SKM-1 (cell line): ENCODE data around the gene CARMIL3.

Source experiments
- DNase-seq: peaks from one replicate; lab custom pipeline; 2025; ENCODE audit not compliant: unreplicated experiment; lab: John Stamatoyannopoulos, UW

Gene CARMIL3

GRCh38 chr14:24060984-24061913, 9.4 kb downstream of the CARMIL3 start:
- DNase-seq = no peak

DNA sequence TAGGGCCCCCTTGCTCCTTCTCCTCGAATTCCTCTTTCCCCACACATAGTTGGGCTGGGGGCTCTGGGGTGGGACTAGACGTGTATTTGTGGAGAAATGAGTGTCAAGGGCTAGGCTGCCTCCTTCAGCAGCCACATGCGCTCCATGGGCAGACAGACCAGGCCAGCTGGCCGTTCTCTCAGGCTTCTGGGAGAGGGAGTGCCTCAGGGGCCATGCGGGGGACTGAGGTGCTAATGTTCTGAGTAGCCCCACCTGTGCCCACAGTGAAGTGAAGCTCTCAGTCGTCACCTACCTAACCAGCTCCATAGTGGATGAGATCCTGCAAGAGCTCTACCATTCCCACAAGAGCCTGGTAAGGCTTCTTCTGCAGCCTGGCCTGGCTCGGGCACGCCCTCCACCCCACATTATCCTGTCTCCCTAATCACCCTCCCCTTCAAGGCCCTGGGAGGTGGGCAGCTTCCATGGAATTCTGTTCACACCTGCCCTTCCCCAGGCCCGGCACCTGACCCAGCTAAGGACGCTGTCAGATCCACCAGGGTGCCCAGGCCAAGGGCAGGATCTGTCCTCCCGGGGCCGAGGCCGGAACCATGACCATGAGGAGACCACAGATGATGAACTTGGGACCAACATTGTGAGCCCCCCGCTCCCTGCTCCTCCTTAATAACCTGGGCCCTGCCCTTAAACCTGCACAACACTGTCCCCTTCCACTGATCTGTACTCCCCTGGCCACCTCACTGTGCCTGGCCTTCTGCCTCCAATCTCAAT, 10.6 kb downstream of the CARMIL3 start:
- DNase-seq = no peak

GRCh38 chr14:24063263-24063836, 11.5 kb downstream of the CARMIL3 start:
- DNase-seq = no peak

DNA sequence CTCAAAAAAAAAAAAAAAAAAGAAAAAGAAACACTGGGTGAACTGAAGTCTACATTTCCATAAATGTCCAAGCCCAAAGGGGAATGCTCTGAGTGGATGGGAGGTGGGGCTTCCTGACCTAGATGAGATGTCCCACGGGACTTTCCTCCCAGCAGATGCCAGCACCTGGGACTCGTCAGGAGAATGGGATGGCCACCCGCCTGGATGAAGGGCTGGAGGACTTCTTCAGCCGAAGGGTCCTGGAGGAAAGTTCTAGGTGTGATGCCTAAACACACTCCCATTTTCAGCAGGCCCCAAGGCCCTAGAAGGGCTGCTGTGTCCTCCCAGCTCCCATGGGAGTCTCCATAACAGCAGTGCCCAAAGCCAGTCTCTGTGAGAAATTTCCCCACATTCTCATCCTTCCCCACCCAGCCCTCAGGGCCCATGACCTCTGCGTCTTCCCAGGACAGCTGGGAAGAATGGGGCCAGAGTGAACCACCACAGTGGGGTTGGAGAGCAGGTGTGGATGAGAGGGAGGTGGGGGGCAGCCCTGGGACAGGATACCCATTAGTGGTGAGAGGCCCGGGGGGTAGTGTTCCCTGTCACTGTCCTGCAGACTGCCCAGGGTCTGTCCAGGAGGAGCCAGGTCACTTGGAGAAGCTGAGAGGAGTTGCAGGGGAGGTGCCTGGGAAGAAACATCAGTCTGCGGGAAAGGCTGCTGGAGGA, 12.4 kb downstream of the CARMIL3 start:
- DNase-seq = no peak

DNA sequence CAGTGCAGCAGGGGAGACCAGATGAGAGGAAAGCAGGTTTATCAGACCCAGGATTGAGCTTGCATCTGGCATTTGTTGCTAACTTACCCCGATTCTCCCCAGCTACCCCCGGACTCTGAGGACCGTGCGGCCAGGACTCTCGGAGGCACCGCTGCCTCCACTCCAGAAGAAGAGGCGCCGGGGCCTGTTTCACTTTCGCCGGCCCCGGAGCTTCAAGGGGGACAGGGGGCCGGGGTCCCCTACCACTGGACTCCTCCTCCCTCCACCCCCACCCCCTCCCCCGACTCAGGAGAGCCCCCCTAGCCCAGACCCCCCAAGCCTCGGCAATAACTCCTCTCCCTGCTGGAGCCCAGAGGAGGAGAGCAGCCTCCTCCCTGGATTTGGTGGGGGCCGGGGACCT, 13.0 kb downstream of the CARMIL3 start:
- no peak for DNase-seq

DNA sequence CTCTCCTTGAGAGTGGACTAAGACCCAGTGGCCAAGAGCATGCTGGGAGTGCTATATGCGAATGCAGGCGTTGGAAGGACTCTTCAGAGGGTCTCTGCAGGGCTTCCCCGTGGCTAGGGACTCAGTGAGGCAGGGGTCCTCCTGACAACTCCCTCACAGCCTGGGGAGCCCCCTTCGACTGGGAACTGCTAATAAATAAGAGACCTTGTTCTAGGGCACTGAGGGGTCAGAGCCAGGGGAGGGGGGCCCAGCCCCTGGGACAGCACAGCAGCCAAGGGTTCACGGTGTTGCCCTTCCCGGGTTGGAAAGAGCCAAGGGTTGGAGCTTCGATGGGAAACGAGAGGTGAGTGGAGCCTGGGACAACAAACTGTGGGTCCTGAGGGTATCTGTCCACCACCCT, 13.6 kb downstream of the CARMIL3 start:
- no peak for DNase-seq

DNA sequence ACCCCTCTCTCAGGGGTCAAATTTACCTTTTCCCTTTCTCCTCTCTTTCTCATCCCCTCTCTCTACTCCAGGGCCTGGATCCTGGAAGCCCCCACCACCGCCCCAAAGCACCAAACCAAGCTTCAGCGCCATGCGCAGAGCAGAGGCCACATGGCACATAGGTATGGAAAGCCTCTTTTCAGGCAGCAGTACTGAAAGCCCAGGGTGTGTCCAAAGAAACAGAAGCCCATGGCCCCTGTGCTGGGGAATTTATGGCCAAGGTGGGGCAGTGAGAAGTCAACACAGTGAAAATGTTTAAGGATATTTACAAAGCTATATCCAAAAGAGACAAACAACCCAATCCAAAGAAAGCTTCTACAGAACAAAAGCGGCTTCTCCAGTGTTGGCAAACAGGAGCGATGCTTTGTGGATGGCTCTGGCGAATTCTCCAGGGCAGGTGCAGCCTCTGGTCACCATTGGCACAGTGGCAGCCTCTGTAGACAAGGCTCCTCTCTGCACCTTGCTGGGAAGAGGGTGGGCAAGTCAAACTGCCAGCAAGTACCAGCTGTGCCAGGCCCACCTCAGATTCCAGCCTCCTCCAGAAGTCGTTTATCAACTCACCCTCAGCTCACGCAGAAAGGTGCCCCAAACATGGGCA, 14.8 kb downstream of the CARMIL3 start:
- no peak for DNase-seq

- DNase-seq = no peak
Observed at GRCh38 chr14:24067133-24068082, 15.6 kb downstream of the CARMIL3 start.

GRCh38 chr14:24068711-24069410, 17.1 kb downstream of the CARMIL3 start:
- DNase-seq = no peak

- no peak for DNase-seq
Observed at GRCh38 chr14:24069411-24069735, 17.6 kb downstream of the CARMIL3 start.

DNA sequence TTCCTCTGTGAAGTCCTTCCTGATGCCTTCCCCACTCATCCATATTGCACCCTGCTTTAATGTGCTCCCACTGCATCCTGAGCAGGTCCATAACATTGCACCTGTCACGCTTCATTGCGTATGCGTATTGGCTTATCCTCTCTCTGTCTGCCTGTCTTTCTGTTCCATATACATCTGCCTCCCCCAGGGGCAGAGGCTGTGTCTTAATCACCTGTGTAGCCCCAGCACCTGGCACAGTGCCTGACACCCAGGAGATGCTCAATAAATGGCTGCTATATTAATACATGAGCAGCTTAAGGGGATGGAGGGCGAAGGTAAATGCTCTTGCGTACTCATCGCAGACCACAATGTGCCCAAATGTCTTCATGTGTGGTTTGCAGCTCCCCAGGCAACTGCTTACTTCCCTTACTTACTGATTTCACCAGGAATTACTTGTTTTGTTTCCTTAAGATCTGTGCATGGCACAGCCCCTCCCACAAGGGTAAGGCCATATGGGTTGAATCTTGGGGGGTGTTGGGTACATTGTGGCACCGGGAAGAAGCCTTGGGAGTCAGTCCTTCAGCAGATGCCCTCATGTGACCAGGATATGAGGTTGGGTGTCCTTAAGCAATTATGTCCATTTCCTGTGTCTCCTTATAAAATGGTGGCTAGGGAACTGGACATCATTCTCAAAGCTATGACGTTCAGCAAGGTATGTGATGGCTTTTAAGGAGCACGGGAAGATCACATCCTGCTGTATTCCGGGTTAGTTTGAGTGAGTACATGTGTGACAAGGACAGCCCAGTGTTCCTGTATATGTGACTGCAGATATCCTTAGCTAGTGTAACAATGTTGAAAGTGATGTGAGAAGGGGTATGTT, 18.7 kb downstream of the CARMIL3 start:
- no peak for DNase-seq

DNA sequence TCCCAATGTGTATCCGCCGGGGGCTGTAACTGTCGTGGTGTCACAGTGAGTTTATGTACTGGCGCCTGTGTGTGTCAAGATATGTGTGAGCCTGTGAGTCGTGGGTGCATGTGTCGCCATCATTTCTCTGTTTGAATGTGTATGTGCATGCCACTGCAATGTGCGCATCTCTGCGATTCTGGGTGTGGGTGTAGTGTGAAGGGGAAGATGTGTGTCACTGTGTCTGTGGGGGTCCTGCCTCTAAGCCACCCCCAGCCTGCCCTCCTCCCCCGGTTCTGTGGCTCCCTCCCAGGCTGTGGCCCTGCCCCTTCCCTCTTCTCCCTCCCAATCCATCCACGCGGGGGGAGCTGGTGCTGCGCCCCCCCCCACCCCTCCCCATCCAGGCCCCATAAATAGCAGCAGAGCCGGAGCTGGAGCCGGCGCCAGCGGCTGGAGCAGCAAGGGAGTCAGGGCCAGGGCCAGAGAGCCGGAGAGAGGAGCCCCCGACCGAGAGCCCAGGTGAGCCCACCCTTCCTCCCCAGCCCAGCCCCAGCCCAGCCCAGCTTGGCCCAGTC, 19.4 kb downstream of the CARMIL3 start, which contains the start of gene CPNE6:
TSS of gene CPNE6 (plus strand) at position 419 of the 554 bp plus-strand sequence. CDS start 1,375 bp downstream, outside the sequence.
- DNase-seq = no peak

- DNase-seq = no peak
Observed at GRCh38 chr14:24071836-24072430, 20.1 kb downstream of the CARMIL3 start.

- no peak for DNase-seq
Observed at GRCh38 chr14:24072436-24072835, 20.6 kb downstream of the CARMIL3 start.

- no peak for DNase-seq
Observed at GRCh38 chr14:24072881-24073877, 21.4 kb downstream of the CARMIL3 start.
